Effector memory CD8-positive, alpha-beta T cell (primary cell): ENCODE results near the gene SETD7.
A peak's percentile ranks its signal among the peaks of the same experiment; 100 is the strongest.

Experiments used
- ATAC-seq: fragments of 150-1000 bp; cut with Tn5 transposase; replicated peaks from 2 replicates; pipeline ENCODE4 v1.10.0; 2021; ENCODE audit warnings: mild to moderate bottlenecking, moderate library complexity
- DNase-seq, 3 experiments: peaks; one replicate each; pipeline ENCODE4 v3.0.0; 2021
- H3K27ac Mint-ChIP-seq, 2 donors: one replicate each; pipeline ENCODE4 v1.8.0; 2022; ENCODE audit warnings: mild to moderate bottlenecking in 2 of 2, mixed read lengths in 2 of 2, moderate library complexity in 2 of 2
- H3K27me3 Mint-ChIP-seq, 2 donors: one replicate each; pipeline ENCODE4 v1.8.0; 2022; ENCODE audit warnings: mixed read lengths in 2 of 2
- H3K36me3 Mint-ChIP-seq: one replicate; pipeline ENCODE4 v1.8.0; 2022; ENCODE audit warnings: mild to moderate bottlenecking, moderate library complexity, mixed read lengths; ENCODE audit not compliant: insufficient read depth
- H3K4me1 Mint-ChIP-seq, 2 donors: one replicate each; pipeline ENCODE4 v1.8.0; 2022; ENCODE audit warnings: low read depth in 2 of 2, mixed read lengths in 2 of 2
- H3K4me3 Mint-ChIP-seq, 2 donors: one replicate each; pipeline ENCODE4 v1.8.0; 2022; ENCODE audit warnings: mild to moderate bottlenecking in 2 of 2, mixed read lengths in 2 of 2, moderate library complexity in 2 of 2
- H3K9me3 Mint-ChIP-seq, 2 donors: one replicate each; pipeline ENCODE4 v1.8.0; 2022; ENCODE audit warnings: mixed read lengths in 2 of 2

Gene SETD7

DNA sequence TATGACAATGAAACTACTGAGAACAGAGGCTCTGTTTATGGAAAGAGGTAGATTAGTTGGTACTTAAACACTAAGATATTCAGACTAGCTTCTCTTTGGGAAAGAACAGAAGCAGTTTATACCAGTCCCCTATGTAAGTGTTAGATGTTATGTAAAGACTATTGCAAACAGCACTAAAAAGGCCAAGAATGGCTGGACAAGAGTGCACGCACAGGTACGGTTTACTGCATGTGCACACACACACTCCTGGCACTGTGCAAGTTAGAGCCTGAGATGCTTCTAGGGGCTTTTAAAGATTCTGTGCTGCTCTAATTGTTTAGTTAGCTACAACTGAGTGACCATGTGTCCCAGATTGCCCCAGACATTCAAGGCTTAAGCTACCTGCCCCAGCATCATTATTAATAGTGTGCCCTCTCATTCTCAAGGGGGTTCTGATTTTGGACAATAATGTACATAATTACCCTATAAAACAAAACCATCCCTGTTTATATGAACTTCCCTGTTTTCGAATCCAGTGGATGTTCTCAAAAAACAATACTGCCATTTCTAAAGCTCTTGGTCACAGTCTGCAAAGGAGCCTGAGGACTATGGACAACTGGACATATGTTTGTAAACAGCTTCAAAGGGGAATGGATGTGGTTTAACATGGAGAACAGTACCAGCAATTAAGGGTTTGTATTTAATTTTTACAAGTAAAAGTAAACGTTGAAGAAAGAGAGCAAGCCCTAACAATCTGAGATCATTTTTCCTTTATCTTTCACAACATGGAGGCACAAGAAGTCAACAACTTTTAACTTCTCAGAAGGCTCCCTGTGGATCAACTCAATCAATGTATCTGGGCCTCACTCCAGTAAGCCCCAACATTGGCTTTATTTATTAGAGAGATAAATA lies 2.0 kb downstream of the SETD7 start:
- Mint-ChIP-seq H3K27ac (peak overlapping the region; percentile 99 to 100), H3K4me1 (peaks cover 24 to 26% of the 10 kb centered on the region in 2 donors), H3K27me3 (no peaks in the 10 kb centered on the region), H3K36me3 (peaks cover 34% of the 10 kb centered on the region), H3K4me3 (peak overlapping the region; percentile 99 to 100), H3K9me3 (no peaks in the 10 kb centered on the region)
- DNase-seq (no peak), ATAC-seq (no peak)

DNA sequence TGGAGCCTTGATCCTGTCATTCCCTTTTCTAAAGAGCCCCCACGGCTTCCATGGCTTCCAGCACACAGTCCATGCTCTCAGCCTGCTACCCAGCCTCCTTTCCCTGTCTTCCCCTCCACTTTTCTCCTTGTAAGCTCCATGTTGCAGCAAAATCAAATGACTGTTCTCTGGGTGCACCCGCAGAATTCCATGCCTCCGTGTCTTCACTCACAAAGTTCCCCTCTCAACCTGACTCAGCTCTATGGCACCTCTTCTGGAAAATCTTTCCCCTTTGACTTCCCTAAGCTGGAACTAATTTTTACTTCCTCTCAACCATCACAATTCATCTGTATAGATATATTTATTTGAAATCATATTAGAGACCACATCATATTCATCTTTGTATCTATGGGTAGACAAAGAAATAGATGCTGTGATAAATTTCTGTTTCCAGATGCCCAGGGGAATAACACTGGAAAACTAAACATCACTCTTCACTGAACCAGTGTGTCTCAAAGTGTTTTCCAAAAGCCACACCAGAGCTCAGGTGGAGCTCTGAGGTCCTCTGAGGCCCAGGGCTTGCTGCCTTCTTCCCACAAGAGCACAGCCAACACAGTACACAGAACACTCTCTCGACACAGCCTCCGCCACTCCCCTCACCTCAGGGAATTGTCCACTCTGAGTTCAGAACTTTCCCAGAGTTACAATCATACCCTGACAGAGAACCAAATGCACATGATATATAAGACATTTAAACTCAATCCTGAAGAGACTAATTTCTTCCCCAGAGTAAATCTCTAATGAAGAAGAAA lies 3.3 kb downstream of the SETD7 start:
- Mint-ChIP-seq H3K4me3 (peak overlapping the region in 1 of 2 donors; percentile 2), H3K9me3 (no peaks in the 10 kb centered on the region), H3K27ac (peak overlapping the region; percentile 32 to 42), H3K36me3 (peaks cover 29% of the 10 kb centered on the region), H3K27me3 (no peaks in the 10 kb centered on the region), H3K4me1 (peaks cover 21 to 24% of the 10 kb centered on the region in 2 donors)
- DNase-seq (no peak), ATAC-seq (no peak)

DNA sequence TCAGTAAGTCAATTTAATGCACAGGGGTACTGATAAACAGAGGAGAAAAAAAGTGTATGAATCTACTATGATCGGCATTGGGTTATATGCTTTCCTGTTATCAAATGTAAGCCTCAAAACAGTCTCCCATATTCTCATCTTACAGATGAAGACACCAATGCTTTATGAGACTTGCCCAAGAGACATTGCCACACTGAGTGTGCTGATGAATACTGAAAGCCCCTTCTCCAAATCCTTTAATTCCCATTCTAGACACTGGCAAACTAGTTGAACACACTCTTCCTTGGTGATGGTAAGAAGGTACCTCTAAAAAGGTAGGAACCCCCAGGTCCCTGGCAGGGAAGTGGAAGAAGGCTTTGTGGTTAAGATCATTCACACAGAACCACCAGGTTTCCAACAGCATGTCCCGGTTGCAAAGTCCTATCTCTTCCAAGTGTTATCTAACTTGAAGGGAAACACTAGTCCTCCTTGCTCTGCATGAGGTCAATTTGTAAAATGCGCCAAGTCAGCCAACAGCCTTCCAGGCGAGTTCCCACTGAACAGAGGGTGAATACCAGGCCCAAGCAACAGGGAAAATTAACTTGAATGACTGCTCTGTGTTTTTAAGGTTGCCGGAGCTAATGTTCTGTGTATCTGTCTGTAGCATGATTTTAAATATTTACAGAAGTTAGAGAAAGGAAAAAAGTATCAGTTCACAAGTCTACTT lies 5.1 kb downstream of the SETD7 start:
- peaks cover 20% of the 10 kb centered on the region for H3K36me3 Mint-ChIP-seq
- H3K27ac Mint-ChIP-seq: peak overlapping the region in 1 of 2 donors; percentile 56
- no peak overlapping the region for H3K4me3 Mint-ChIP-seq
- DNase-seq (no peak), ATAC-seq (no peak)
- peaks cover 11 to 15% of the 10 kb centered on the region in 2 donors for H3K4me1 Mint-ChIP-seq
- H3K27me3 Mint-ChIP-seq: no peaks in the 10 kb centered on the region
- H3K9me3 Mint-ChIP-seq: no peaks in the 10 kb centered on the region

DNA sequence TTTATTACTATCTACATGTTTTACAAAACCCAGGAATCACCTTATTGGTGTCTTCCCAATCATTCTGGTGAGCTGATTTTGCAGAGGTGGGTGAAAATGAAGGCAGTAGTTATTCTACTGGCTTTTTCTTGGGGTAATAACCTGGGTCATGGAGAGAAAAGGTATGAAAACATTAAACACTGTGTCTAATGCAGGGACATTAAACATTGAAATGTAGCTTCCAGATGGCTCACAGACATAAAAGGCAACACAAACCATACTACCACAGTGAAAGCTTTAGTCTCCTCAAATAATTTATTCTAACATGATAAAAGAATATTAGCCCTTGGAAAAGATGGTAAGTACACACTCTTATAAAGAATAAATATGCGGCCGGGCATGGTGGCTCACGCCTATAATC lies 8.0 kb downstream of the SETD7 start:
- H3K4me1 Mint-ChIP-seq: peaks cover 6 to 8% of the 10 kb centered on the region in 2 donors
- H3K36me3 Mint-ChIP-seq: peaks cover 23% of the 10 kb centered on the region
- DNase-seq: no peak
- ATAC-seq: no peak
- no peaks in the 10 kb centered on the region for H3K27me3 Mint-ChIP-seq
- H3K9me3 Mint-ChIP-seq: no peaks in the 10 kb centered on the region
- no peak overlapping the region for H3K27ac Mint-ChIP-seq
- H3K4me3 Mint-ChIP-seq: no peak overlapping the region

DNA sequence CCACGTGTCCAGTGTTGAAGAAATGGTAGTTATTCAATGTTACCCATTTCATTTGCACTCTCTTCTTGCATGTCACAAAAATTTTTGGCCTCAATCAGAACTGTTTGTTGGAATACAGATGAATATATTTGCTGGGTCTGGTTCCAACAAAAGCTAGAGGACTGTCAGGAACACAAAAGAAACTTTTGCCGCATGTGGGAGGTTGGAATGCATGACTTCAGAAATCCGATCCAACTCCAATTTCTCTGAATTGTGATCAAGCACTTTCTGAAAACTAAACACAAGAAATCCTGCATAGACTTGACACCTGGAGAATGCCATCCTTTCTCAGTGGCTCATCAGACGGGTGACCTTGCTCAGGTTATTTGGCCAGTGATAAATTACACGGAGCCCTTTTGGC lies 15.4 kb downstream of the SETD7 start:
- no peaks in the 10 kb centered on the region for H3K27me3 Mint-ChIP-seq
- DNase-seq (no peak), ATAC-seq (no peak)
- H3K9me3 Mint-ChIP-seq: no peaks in the 10 kb centered on the region
- no peaks in the 10 kb centered on the region for H3K4me1 Mint-ChIP-seq
- H3K36me3 Mint-ChIP-seq: peaks cover 33% of the 10 kb centered on the region
- H3K4me3 Mint-ChIP-seq: no peak overlapping the region
- no peak overlapping the region for H3K27ac Mint-ChIP-seq

GRCh38 chr4:139540161-139540560 lies 15.9 kb downstream of the SETD7 start:
- Mint-ChIP-seq H3K27ac (no peak overlapping the region), H3K27me3 (no peaks in the 10 kb centered on the region), H3K4me3 (no peak overlapping the region), H3K9me3 (no peaks in the 10 kb centered on the region), H3K36me3 (peaks cover 31% of the 10 kb centered on the region), H3K4me1 (no peaks in the 10 kb centered on the region)
- no peak for ATAC-seq
- DNase-seq: no peak

DNA sequence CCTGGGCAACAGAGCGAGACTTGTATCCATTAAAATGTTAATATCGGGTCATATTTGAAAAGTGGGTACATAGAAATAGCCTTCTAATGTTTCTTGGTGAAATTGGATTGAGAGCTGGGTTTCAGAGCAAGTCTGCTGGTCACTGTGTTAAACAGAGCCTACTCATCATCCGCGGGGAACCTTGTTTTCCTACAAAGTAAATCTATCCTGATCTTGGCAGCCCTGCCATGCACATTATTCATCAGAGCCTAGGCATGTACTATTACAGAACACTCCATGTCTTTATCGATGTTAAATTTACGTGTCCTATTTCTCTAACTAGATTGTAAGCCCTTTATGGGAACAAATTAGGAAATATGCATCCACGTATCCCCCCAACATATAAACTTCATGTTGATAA lies 18.7 kb downstream of the SETD7 start:
- Mint-ChIP-seq H3K4me3 (no peak overlapping the region), H3K27ac (no peak overlapping the region), H3K4me1 (peaks cover 0 to 1% of the 10 kb centered on the region in 2 donors), H3K9me3 (no peaks in the 10 kb centered on the region), H3K36me3 (peaks cover 21% of the 10 kb centered on the region), H3K27me3 (no peaks in the 10 kb centered on the region)
- DNase-seq (no peak), ATAC-seq (no peak)

DNA sequence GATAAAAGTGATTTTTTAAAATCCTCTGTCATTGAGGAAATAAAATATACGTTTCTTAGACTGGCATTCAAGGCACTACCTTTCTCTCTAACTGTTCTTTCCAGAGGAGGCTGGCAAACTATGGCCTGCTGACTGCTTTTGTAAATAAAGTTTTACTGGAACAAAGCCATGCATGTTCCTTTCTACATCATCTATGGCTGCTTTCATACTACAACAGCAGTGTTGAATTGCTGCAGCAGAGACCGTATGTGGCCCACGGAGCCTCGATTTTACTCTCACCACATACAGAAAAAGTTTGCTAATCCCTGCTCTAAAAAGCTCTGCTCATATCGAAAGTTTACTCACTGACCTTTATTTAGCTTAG lies 20.2 kb downstream of the SETD7 start:
- Mint-ChIP-seq H3K4me1 (peaks cover 0 to 2% of the 10 kb centered on the region in 2 donors), H3K27ac (no peak overlapping the region), H3K4me3 (no peak overlapping the region), H3K27me3 (no peaks in the 10 kb centered on the region), H3K9me3 (no peaks in the 10 kb centered on the region), H3K36me3 (peaks cover 31% of the 10 kb centered on the region)
- DNase-seq: no peak
- no peak for ATAC-seq

DNA sequence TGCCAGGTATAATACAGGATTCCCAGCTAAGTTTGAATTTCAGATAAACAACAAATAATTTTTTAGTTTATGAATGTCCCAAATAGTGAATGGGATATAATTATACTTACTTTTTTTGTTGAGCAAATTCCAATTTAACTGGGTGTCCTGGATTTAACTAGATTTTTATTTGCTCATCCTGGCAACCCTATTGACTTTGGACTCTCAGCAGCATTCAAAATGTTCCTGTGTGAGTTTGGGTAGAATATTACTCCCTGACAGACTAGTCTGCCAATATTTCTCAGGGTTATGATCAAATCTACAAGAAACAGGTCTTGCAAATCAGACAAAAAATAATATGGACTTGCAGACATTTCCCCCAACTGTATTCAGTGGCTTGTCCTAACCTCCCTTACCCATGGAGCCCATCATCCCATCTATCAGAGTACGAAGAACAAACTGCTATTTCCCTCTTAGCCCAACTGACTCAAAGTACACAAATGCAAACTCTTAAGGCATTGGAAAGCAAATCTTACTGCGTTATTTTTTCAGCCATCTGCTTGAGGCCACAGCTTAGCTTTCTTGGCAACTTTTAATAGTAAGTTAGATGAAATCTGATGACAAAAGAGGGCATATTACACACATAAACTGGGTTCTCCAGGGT lies 20.7 kb downstream of the SETD7 start:
- Mint-ChIP-seq H3K36me3 (peaks cover 33% of the 10 kb centered on the region), H3K4me3 (no peak overlapping the region), H3K9me3 (no peaks in the 10 kb centered on the region), H3K27me3 (no peaks in the 10 kb centered on the region), H3K4me1 (peaks cover 0 to 3% of the 10 kb centered on the region in 2 donors), H3K27ac (no peak overlapping the region)
- DNase-seq (no peak), ATAC-seq (no peak)

- no peak for ATAC-seq
- no peak for DNase-seq
- Mint-ChIP-seq H3K4me3 (no peak overlapping the region), H3K27me3 (no peaks in the 10 kb centered on the region), H3K27ac (no peak overlapping the region), H3K4me1 (peaks cover 0 to 3% of the 10 kb centered on the region in 2 donors), H3K36me3 (peaks cover 28% of the 10 kb centered on the region), H3K9me3 (no peaks in the 10 kb centered on the region)
Observed at GRCh38 chr4:139534287-139534950, 21.6 kb downstream of the SETD7 start.

- Mint-ChIP-seq H3K4me3 (no peak overlapping the region), H3K36me3 (peaks cover 28% of the 10 kb centered on the region), H3K9me3 (no peaks in the 10 kb centered on the region), H3K4me1 (peaks cover 7 to 8% of the 10 kb centered on the region in 2 donors), H3K27me3 (no peaks in the 10 kb centered on the region), H3K27ac (no peak overlapping the region)
- no peak for ATAC-seq
- DNase-seq: no peak
Observed at GRCh38 chr4:139533511-139533910, 22.5 kb downstream of the SETD7 start.

DNA sequence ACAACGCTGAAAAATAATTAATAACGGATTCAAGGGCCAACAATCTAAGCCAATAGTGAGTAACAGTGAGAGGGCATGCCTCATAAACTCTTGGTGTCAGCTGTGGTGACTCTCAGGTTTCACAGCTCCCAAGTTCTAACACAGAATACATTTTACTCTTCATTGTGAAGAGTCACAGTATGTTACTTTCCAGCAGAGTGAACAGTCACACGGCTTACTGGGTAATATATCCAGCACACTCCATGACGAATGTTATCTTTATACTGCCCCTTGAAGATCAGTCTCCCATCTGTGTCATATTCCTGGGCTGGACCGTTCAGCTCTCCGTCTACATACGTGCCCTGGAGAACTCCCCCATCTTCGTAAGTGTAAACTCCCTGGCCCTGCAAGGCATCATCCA lies 23.1 kb downstream of the SETD7 start:
- DNase-seq (no peak), ATAC-seq (no peak)
- Mint-ChIP-seq H3K4me1 (peaks cover 9 to 12% of the 10 kb centered on the region in 2 donors), H3K27ac (no peak overlapping the region), H3K9me3 (no peaks in the 10 kb centered on the region), H3K36me3 (peaks cover 32% of the 10 kb centered on the region), H3K27me3 (no peaks in the 10 kb centered on the region), H3K4me3 (no peak overlapping the region)
